Ovary (tissue), 9 donors: ENCODE results near the gene CISD2. TPM values are rescaled to one million over a fixed set of nuclear protein-coding genes. Genes with fewer than 3 reads are reported as not detected.
"Not testable (repeated sequence)": the region's sequence is repeated elsewhere in the genome, so short reads cannot be mapped to it uniquely, and the experiment has no call there.

Source experiments
- DNase-seq, 5 donors: peaks; one replicate each; pipeline ENCODE4 v3.0.0-alpha.2; 2019 to 2020
- H3K27ac ChIP-seq, 2 donors: fragments of 200-600 bp; one replicate each; pipeline versions ENCODE4 v1.5.1 to v1.8.0; 2019 to 2022
- H3K27me3 ChIP-seq: fragments of 200-600 bp; one replicate; pipeline ENCODE4 v1.8.0; 2022
- H3K36me3 ChIP-seq: fragments of 200-600 bp; sonication (generic); one replicate; pipeline ENCODE4 v1.5.1; 2019
- H3K4me1 ChIP-seq: one replicate; pipeline ENCODE4 v1.8.1; 2013; ENCODE audit warnings: mild to moderate bottlenecking, moderate library complexity; ENCODE audit not compliant: insufficient read depth
- H3K4me3 ChIP-seq: fragments of 200-600 bp; sonication (generic); one replicate; pipeline ENCODE4 v1.5.1; 2017
- H3K9me3 ChIP-seq, 2 donors: fragments of 200-600 bp in 1 of 2; sonication (generic) in 1 of 2; one replicate each; pipeline versions ENCODE4 v1.5.1 to v1.8.1; 2013 to 2019; ENCODE audit warnings: mild to moderate bottlenecking in 1 of 2, moderate library complexity in 1 of 2
- EP300 ChIP-seq: sonication (generic); formaldehyde crosslinking; IDR thresholded peaks from one replicate; pipeline ENCODE4 v1.6.1; 2017; ENCODE audit warnings: antibody characterized with exemption
- POLR2A ChIP-seq: fragments of 450-650 bp; IDR thresholded peaks from one replicate; pipeline ENCODE4 v1.6.1; 2017; ENCODE audit warnings: antibody characterized with exemption, mild to moderate bottlenecking, moderate library complexity
- WGBS, 3 donors: extraction: QIAGEN DNeasy Blood & Tissue Kit in 1 of 3; methylation state at CpG; one replicate each; pipeline versions ENCODE4 v1.1.5 to v1.1.7; 2013 to 2017; 5-methylcytosine and 5-hydroxymethylcytosine counted together
- intact Hi-C, 4 donors: fragments of 100-400 bp; cut with DNase I; formaldehyde crosslinking; loops; one replicate each; pipeline versions ENCODE4 v1.11.0 to v1.15.1; 2022 to 2023
- polyA plus RNA-seq, 2 donors: library from polyadenylated mRNA; stranded (reverse); fragments of 200-250 nt in 1 of 2; fragments of 350-450 nt in 1 of 2; fragmentation: Illumina TruSeq in 1 of 2; extraction: RNeasy Lipid Tissue Mini Kit (QIAGEN cat#74804) in 1 of 2; gene quantifications; one replicate each; pipeline ENCODE4 v1.2.3, GENCODE V29; 2013 to 2014
- total RNA-seq, 7 donors: library from RNA; depleted of rRNA in 2 of 7; stranded (reverse); fragments of >200 nt in 2 of 7; fragmentation: NEBNext Ultra II Directional in 3 of 7; extraction: Animal tissue kit (Norgen Biotek cat#: 25700) in 3 of 7; gene quantifications; one replicate each; pipeline versions ENCODE4 v1.1.0 to v1.2.4, GENCODE V29; 2016 to 2023
- TF ChIP-seq, protein P1 (sequence below), 3 donors: fragments of 450-650 bp in 2 of 3; fragments of 200-600 bp in 1 of 3; IDR thresholded peaks; one replicate each; pipeline versions ENCODE4 v1.5.1 to v1.8.0; 2016 to 2022; ENCODE audit warnings: antibody characterized with exemption in 3 of 3, mild to moderate bottlenecking in 1 of 3
- donor health status: DM: no; HTN: no; CAD: no; lungs with moderate emphysema.
- donor health status: DM: no; HTN: no; CAD: no.
- donor health status: Bipolar disorder and iron deficiency.
- donor health status: DM: yes; HTN: yes; CAD: no.
- donor health status: DM: no; HTN: no; CAD: no.
- donor health status: DM: yes; HTN: yes; CAD: no.

CISD2 gene
- total and polyA plus RNA-seq, 9 donors = 7.9 to 27.1 (median 19.1) TPM

DNA sequence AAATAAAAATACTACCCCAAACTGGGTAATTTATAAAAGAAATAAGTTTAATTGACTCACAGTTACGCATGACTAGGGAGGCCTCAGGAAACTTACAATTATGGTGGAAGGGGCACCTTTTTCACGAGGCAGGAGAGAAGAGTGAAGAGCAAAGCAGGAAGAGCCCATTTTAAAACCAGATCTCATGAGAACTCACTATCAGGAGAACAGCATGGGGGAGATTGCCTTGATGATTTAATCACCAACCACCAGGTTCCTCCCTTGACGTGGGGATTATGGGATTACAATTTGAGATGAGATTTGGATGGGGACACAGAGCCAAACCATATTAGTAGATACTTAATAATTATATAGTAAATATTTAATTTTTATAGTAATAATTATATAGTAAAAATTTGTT lies 10.1 kb downstream of the CISD2 start:
- no peak for DNase-seq
- H3K27ac ChIP-seq = no peak overlapping the region
- intact Hi-C loops = no loop called here
- H3K36me3 ChIP-seq = no peaks in the 10 kb centered on the region
- H3K27me3 ChIP-seq = no peaks in the 10 kb centered on the region
- WGBS, 3 donors = 94 to 96% (median 94%) methylated on average over 3 of the region's 3 CpGs
- no peaks in the 10 kb centered on the region for H3K4me1 ChIP-seq
- TF ChIP-seq, protein P1, sequence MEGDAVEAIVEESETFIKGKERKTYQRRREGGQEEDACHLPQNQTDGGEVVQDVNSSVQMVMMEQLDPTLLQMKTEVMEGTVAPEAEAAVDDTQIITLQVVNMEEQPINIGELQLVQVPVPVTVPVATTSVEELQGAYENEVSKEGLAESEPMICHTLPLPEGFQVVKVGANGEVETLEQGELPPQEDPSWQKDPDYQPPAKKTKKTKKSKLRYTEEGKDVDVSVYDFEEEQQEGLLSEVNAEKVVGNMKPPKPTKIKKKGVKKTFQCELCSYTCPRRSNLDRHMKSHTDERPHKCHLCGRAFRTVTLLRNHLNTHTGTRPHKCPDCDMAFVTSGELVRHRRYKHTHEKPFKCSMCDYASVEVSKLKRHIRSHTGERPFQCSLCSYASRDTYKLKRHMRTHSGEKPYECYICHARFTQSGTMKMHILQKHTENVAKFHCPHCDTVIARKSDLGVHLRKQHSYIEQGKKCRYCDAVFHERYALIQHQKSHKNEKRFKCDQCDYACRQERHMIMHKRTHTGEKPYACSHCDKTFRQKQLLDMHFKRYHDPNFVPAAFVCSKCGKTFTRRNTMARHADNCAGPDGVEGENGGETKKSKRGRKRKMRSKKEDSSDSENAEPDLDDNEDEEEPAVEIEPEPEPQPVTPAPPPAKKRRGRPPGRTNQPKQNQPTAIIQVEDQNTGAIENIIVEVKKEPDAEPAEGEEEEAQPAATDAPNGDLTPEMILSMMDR (IDR thresholded peaks at IDR 0.05) = no peak
- TF ChIP-seq POLR2A = no peak
- no peaks in the 10 kb centered on the region for H3K9me3 ChIP-seq
- H3K4me3 ChIP-seq = no peak overlapping the region

- Histone ChIP-seq H3K36me3 (no peaks in the 10 kb centered on the region), H3K27ac (no peak overlapping the region), H3K4me3 (no peak overlapping the region), H3K4me1 (no peaks in the 10 kb centered on the region), H3K27me3 (no peaks in the 10 kb centered on the region), H3K9me3 (no peaks in the 10 kb centered on the region)
- no peak for DNase-seq
- 86 to 95% (median 94%) methylated on average over 1 of the region's 1 CpG for WGBS, 3 donors
- intact Hi-C loops = no loop called here
- TF ChIP-seq, protein P1 (IDR thresholded peaks at IDR 0.05) = no peak
- no peak for TF ChIP-seq EP300
- no peak for TF ChIP-seq POLR2A
Measured at GRCh38 chr4:102881343-102881742, 12.6 kb downstream of the CISD2 start.

- H3K27ac ChIP-seq = no peak overlapping the region
- H3K36me3 ChIP-seq = no peaks in the 10 kb centered on the region
- H3K9me3 ChIP-seq = no peaks in the 10 kb centered on the region
- H3K27me3 ChIP-seq = no peaks in the 10 kb centered on the region
- 96 to 97% (median 97%) methylated on average over 2 of the region's 2 CpGs for WGBS, 3 donors
- DNase-seq = no peak
- TF ChIP-seq, protein P1 (IDR thresholded peaks at IDR 0.05) = no peak
- TF ChIP-seq POLR2A (no peak), EP300 (no peak)
- no peak overlapping the region for H3K4me3 ChIP-seq
- no peaks in the 10 kb centered on the region for H3K4me1 ChIP-seq
- intact Hi-C loops = no loop called here
Measured at GRCh38 chr4:102883278-102883677, 14.5 kb downstream of the CISD2 start.

- H3K36me3 ChIP-seq, H3K9me3 ChIP-seq, H3K4me1 ChIP-seq, intact Hi-C loops, H3K4me3 ChIP-seq, DNase-seq, H3K27ac ChIP-seq, H3K27me3 ChIP-seq: not testable (repeated sequence)
- WGBS, 3 donors = 81 to 84% (median 83%) methylated on average over 2 of the region's 2 CpGs
Measured at GRCh38 chr4:102888570-102888969, 19.8 kb downstream of the CISD2 start.

- H3K4me1 ChIP-seq, H3K4me3 ChIP-seq, H3K27ac ChIP-seq, H3K27me3 ChIP-seq, H3K36me3 ChIP-seq, H3K9me3 ChIP-seq, intact Hi-C loops, DNase-seq: not testable (repeated sequence)
- 90 to 94% (median 92%) methylated on average over 3 of the region's 3 CpGs for WGBS, 3 donors
Measured at GRCh38 chr4:102889866-102890265, 21.1 kb downstream of the CISD2 start.

GRCh38 chr4:102896547-102896946 lies 27.8 kb downstream of the CISD2 start:
- H3K27me3 ChIP-seq, H3K4me1 ChIP-seq, H3K4me3 ChIP-seq, DNase-seq, intact Hi-C loops, H3K27ac ChIP-seq, H3K9me3 ChIP-seq, H3K36me3 ChIP-seq: not testable (repeated sequence)
- WGBS, 3 donors = 92 to 94% (median 93%) methylated on average over 5 of the region's 5 CpGs

- H3K36me3 ChIP-seq, intact Hi-C loops, DNase-seq, H3K4me3 ChIP-seq, H3K4me1 ChIP-seq, H3K9me3 ChIP-seq, H3K27ac ChIP-seq, H3K27me3 ChIP-seq: not testable (repeated sequence)
- WGBS, 3 donors = 78 to 82% (median 78%) methylated on average over 3 of the region's 3 CpGs
Measured at GRCh38 chr4:102897610-102898009, 28.8 kb downstream of the CISD2 start.
